Smooth muscle cell (in vitro differentiated cells): ENCODE measurements around the gene FBLN5. TPM values are rescaled to one million over a fixed set of nuclear protein-coding genes. Genes with fewer than 3 reads are reported as not detected.

ENCODE experiments used
- DNase-seq: peaks from one replicate; lab custom pipeline; 2025; ENCODE audit not compliant: unreplicated experiment; lab: John Stamatoyannopoulos, UW
- H2AFZ ChIP-seq: fragments of 200-600 bp; sonication (generic); 2 replicates; pipeline ENCODE4 v1.6.0; 2016; ENCODE audit warnings: antibody characterized with exemption, low read depth, mild to moderate bottlenecking
- H3F3A ChIP-seq: fragments of 200-600 bp; sonication (generic); 2 replicates; pipeline ENCODE4 v1.6.0; 2017; ENCODE audit warnings: antibody characterized with exemption, low read depth
- H3K27ac ChIP-seq: fragments of 200-600 bp; sonication (generic); 2 replicates; pipeline ENCODE4 v1.5.1; 2016; ENCODE audit warnings: low read depth, mild to moderate bottlenecking
- H3K27me3 ChIP-seq: fragments of 200-600 bp; sonication (generic); 2 replicates; pipeline ENCODE4 v1.6.1; 2016; ENCODE audit warnings: low read depth, mild to moderate bottlenecking
- H3K36me3 ChIP-seq: fragments of 200-600 bp; sonication (generic); 2 replicates; pipeline ENCODE4 v1.5.1; 2016; ENCODE audit warnings: low read depth
- H3K4me1 ChIP-seq: fragments of 200-600 bp; sonication (generic); 2 replicates; pipeline ENCODE4 v1.5.1; 2016; ENCODE audit warnings: low read depth
- H3K4me2 ChIP-seq: fragments of 200-600 bp; sonication (generic); 2 replicates; pipeline ENCODE4 v1.6.0; 2016; ENCODE audit warnings: mild to moderate bottlenecking
- H3K4me3 ChIP-seq: fragments of 200-600 bp; sonication (generic); 2 replicates; pipeline ENCODE4 v1.5.1; 2016; ENCODE audit warnings: mild to moderate bottlenecking
- H3K79me2 ChIP-seq: fragments of 200-600 bp; sonication (generic); 2 replicates; pipeline ENCODE4 v1.6.0; 2016; ENCODE audit warnings: low read depth, mild to moderate bottlenecking
- H3K9ac ChIP-seq: fragments of 200-600 bp; sonication (generic); 2 replicates; pipeline ENCODE4 v1.6.0; 2016; ENCODE audit warnings: low read depth
- H3K9me3 ChIP-seq: fragments of 200-600 bp; sonication (generic); replicated peaks from 2 replicates; pipeline ENCODE4 v1.5.1; 2016; ENCODE audit warnings: low read depth
- H4K20me1 ChIP-seq: fragments of 200-600 bp; sonication (generic); 2 replicates; pipeline ENCODE4 v1.6.0; 2016; ENCODE audit warnings: low read depth
- WGBS: methylation state at CpG from one replicate; pipeline ENCODE4 v1.1.7; 2016; ENCODE audit warnings: low lambda C conversion rate; 5-methylcytosine and 5-hydroxymethylcytosine counted together
- polyA plus RNA-seq: library from polyadenylated mRNA; unstranded; fragments of >200 nt; fragmentation: Nextera tagmentation; extraction: Ambion mirVana; gene quantifications from 2 replicates; pipeline ENCODE4 v1.2.1, GENCODE V29; 2016
- total RNA-seq: library from RNA; depleted of rRNA; stranded (reverse); fragments of >200 nt; gene quantifications from 2 replicates; pipeline ENCODE4 v1.2.3, GENCODE V29; 2014
- TF ChIP-seq, protein P1 (sequence below): fragments of 200-600 bp; sonication (generic); IDR thresholded peaks from 2 replicates; pipeline ENCODE4 v1.5.1; 2017; ENCODE audit warnings: borderline replicate concordance, mild to moderate bottlenecking, antibody characterized with exemption; ENCODE audit not compliant: insufficient read depth, poor library complexity, severe bottlenecking

Gene FBLN5
- total and polyA plus RNA-seq, 2 experiments from 2014 or later = 109 to 154 TPM

GRCh38 chr14:91866061-91866460 lies 81.4 kb downstream of the FBLN5 start:
- WGBS = 55% methylated on average over 2 of the region's 2 CpGs
- Histone ChIP-seq H2AFZ (no peak overlapping the region), H4K20me1 (no peaks in the 10 kb centered on the region), H3K4me3 (no peak overlapping the region), H3K9ac (no peak overlapping the region), H3K9me3 (no peaks in the 10 kb centered on the region), H3K27ac (no peak overlapping the region), H3K4me1 (no peaks in the 10 kb centered on the region), H3K79me2 (no peaks in the 10 kb centered on the region), H3K4me2 (no peak overlapping the region), H3K36me3 (no peaks in the 10 kb centered on the region), H3K27me3 (no peaks in the 10 kb centered on the region), H3F3A (no peaks in the 10 kb centered on the region)
- TF ChIP-seq, protein P1, sequence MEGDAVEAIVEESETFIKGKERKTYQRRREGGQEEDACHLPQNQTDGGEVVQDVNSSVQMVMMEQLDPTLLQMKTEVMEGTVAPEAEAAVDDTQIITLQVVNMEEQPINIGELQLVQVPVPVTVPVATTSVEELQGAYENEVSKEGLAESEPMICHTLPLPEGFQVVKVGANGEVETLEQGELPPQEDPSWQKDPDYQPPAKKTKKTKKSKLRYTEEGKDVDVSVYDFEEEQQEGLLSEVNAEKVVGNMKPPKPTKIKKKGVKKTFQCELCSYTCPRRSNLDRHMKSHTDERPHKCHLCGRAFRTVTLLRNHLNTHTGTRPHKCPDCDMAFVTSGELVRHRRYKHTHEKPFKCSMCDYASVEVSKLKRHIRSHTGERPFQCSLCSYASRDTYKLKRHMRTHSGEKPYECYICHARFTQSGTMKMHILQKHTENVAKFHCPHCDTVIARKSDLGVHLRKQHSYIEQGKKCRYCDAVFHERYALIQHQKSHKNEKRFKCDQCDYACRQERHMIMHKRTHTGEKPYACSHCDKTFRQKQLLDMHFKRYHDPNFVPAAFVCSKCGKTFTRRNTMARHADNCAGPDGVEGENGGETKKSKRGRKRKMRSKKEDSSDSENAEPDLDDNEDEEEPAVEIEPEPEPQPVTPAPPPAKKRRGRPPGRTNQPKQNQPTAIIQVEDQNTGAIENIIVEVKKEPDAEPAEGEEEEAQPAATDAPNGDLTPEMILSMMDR = no peak
- DNase-seq = no peak

- TF ChIP-seq, protein P1 = no peak
- H3K27me3 ChIP-seq = no peaks in the 10 kb centered on the region
- H4K20me1 ChIP-seq = no peaks in the 10 kb centered on the region
- no peak overlapping the region for H3K4me3 ChIP-seq
- no peak for DNase-seq
- no peak overlapping the region for H3K4me2 ChIP-seq
- no peak overlapping the region for H2AFZ ChIP-seq
- no peaks in the 10 kb centered on the region for H3F3A ChIP-seq
- no peaks in the 10 kb centered on the region for H3K36me3 ChIP-seq
- no peak overlapping the region for H3K27ac ChIP-seq
- WGBS = 93% methylated on average over 4 of the region's 4 CpGs
- H3K9me3 ChIP-seq = no peaks in the 10 kb centered on the region
- no peaks in the 10 kb centered on the region for H3K4me1 ChIP-seq
- no peaks in the 10 kb centered on the region for H3K79me2 ChIP-seq
- no peak overlapping the region for H3K9ac ChIP-seq
Observed at GRCh38 chr14:91862417-91862816, 85.1 kb downstream of the FBLN5 start.

GRCh38 chr14:91861091-91861490 lies 86.4 kb downstream of the FBLN5 start:
- TF ChIP-seq, protein P1 = no peak
- no peaks in the 10 kb centered on the region for H3K4me1 ChIP-seq
- H3K27me3 ChIP-seq = no peaks in the 10 kb centered on the region
- WGBS = 92% methylated on average over 2 of the region's 2 CpGs
- no peaks in the 10 kb centered on the region for H3K9me3 ChIP-seq
- no peak overlapping the region for H2AFZ ChIP-seq
- H3K79me2 ChIP-seq = no peaks in the 10 kb centered on the region
- H3K9ac ChIP-seq = no peak overlapping the region
- no peaks in the 10 kb centered on the region for H3F3A ChIP-seq
- H3K4me2 ChIP-seq = no peak overlapping the region
- no peak for DNase-seq
- H3K4me3 ChIP-seq = no peak overlapping the region
- no peaks in the 10 kb centered on the region for H3K36me3 ChIP-seq
- no peaks in the 10 kb centered on the region for H4K20me1 ChIP-seq
- no peak overlapping the region for H3K27ac ChIP-seq

- no peak overlapping the region for H3K27ac ChIP-seq
- H3K9ac ChIP-seq = no peak overlapping the region
- no peaks in the 10 kb centered on the region for H3K4me1 ChIP-seq
- H3K4me2 ChIP-seq = no peak overlapping the region
- no peaks in the 10 kb centered on the region for H3K79me2 ChIP-seq
- H3K4me3 ChIP-seq = no peak overlapping the region
- TF ChIP-seq, protein P1 = no peak
- no peaks in the 10 kb centered on the region for H3K36me3 ChIP-seq
- no peak for DNase-seq
- no peaks in the 10 kb centered on the region for H3F3A ChIP-seq
- H3K9me3 ChIP-seq = no peaks in the 10 kb centered on the region
- H2AFZ ChIP-seq = no peak overlapping the region
- H4K20me1 ChIP-seq = no peaks in the 10 kb centered on the region
- H3K27me3 ChIP-seq = no peaks in the 10 kb centered on the region
Observed at GRCh38 chr14:91860238-91860637, 87.3 kb downstream of the FBLN5 start.
